ENCODE results near the gene ZNF888.

GRCh38 chr19:52956917-52957316, 33.7 kb upstream of the ZNF888 start:
- TF ChIP-seq CTCF (IDR thresholded peaks at IDR 0.05 in 4 of 5, conservative IDR thresholded peaks at IDR 0.05 in 1 of 5), result no peak
- no peak for TF ChIP-seq POLR2A (IDR thresholded peaks at IDR 0.05)

Measured in gastrocnemius medialis (tissue), 4 donors.